Vagina (tissue), 2 donors: ENCODE measurements around the gene PMM2. TPM values are rescaled to one million over a fixed set of nuclear protein-coding genes. Genes with fewer than 3 reads are reported as not detected.

Source experiments
- DNase-seq, 2 donors: peaks; one replicate each; pipeline ENCODE4 v3.0.0-alpha.2; 2017; ENCODE audit errors: extremely low spot score in 2 of 2
- H3K27ac ChIP-seq: fragments of 200-600 bp; sonication (generic); one replicate; pipeline ENCODE4 v1.5.1; 2019
- H3K27me3 ChIP-seq: fragments of 200-600 bp; sonication (generic); one replicate; pipeline ENCODE4 v1.5.1; 2019
- H3K36me3 ChIP-seq, 2 donors: fragments of 200-600 bp; sonication (generic); one replicate each; pipeline ENCODE4 v1.5.1; 2017 to 2019
- H3K4me1 ChIP-seq: fragments of 200-600 bp; sonication (generic); one replicate; pipeline ENCODE4 v1.5.1; 2019
- H3K4me3 ChIP-seq, 2 donors: fragments of 200-600 bp; sonication (generic); 1 replicate in 1 of 2; 2 replicates in 1 of 2; pipeline ENCODE4 v1.5.1; 2016 to 2019
- H3K9me3 ChIP-seq: fragments of 200-600 bp; sonication (generic); one replicate; pipeline ENCODE4 v1.5.1; 2019
- CTCF ChIP-seq, 3 experiments: fragments of 450-650 bp in 2 of 3; fragments of 200-600 bp in 1 of 3; sonication (generic) in 1 of 3; IDR thresholded peaks; one replicate each; pipeline ENCODE4 v1.5.1; 2017 to 2019; ENCODE audit warnings: antibody characterized with exemption in 3 of 3, mild to moderate bottlenecking in 2 of 3, moderate library complexity in 2 of 3
- POLR2A ChIP-seq, 2 donors: fragments of 450-650 bp; IDR thresholded peaks; one replicate each; pipeline ENCODE4 v1.6.1; 2017; ENCODE audit warnings: antibody characterized with exemption in 2 of 2, mild to moderate bottlenecking in 2 of 2, moderate library complexity in 2 of 2
- POLR2AphosphoS5 ChIP-seq, 2 donors: sonication (generic); formaldehyde crosslinking; IDR thresholded peaks; one replicate each; pipeline ENCODE4 v1.9.0; 2017; ENCODE audit warnings: antibody characterized with exemption in 2 of 2, mild to moderate bottlenecking in 2 of 2, low read depth in 1 of 2; ENCODE audit not compliant: insufficient read depth in 1 of 2
- intact Hi-C: fragments of 100-400 bp; cut with DNase I; formaldehyde crosslinking; loops from one replicate; pipeline ENCODE4 v1.15.1; 2023
- total RNA-seq: library from RNA; depleted of rRNA; stranded (reverse); fragments of >200 nt; gene quantifications from one replicate; pipeline ENCODE4 v1.2.3, GENCODE V29; 2016

The PMM2 gene
- total RNA-seq, 1 donor from 2014 or later: 21.4 TPM

DNA sequence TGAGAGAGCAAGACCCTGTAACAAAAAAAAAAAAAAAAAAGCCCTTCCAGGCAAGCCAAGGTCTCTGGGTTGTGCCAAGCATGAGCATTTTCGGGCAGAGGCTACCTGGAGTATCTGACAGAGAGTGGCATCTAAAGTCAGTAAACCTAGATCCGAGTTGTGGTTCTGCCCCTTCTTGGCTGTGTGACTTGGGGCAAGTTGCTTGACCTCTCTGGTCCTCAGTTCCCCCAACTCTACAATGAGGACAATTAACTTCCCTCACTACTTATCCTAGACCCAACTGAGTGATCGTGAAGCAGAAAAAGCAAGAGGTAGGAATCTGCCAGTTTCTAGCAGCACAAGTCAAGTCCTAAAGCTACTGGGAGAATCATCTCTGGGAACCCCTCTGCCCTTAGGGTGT lies 34.6 kb upstream of the PMM2 start:
- H3K9me3 ChIP-seq: no peaks in the 10 kb centered on the region
- H3K36me3 ChIP-seq: peaks cover 0 to under 1% of the 10 kb centered on the region in 2 donors
- no peak for TF ChIP-seq POLR2AphosphoS5 (IDR thresholded peaks at IDR 0.05; ENCODE audit: insufficient read depth in 1 of 2, low read depth in 1 of 2)
- no peak for TF ChIP-seq CTCF (IDR thresholded peaks at IDR 0.05)
- TF ChIP-seq POLR2A (IDR thresholded peaks at IDR 0.05): no peak
- intact Hi-C loops: no loop called here
- H3K4me1 ChIP-seq: no peaks in the 10 kb centered on the region
- H3K27ac ChIP-seq: no peak overlapping the region
- no peak for DNase-seq
- no peak overlapping the region for H3K4me3 ChIP-seq
- H3K27me3 ChIP-seq: no peaks in the 10 kb centered on the region

GRCh38 chr16:8763899-8764298 lies 33.7 kb upstream of the PMM2 start:
- no peaks in the 10 kb centered on the region for H3K27me3 ChIP-seq
- no peaks in the 10 kb centered on the region for H3K9me3 ChIP-seq
- TF ChIP-seq POLR2A (IDR thresholded peaks at IDR 0.05): no peak
- no peak for TF ChIP-seq CTCF (IDR thresholded peaks at IDR 0.05)
- no peak for TF ChIP-seq POLR2AphosphoS5 (IDR thresholded peaks at IDR 0.05; ENCODE audit: insufficient read depth in 1 of 2, low read depth in 1 of 2)
- no peaks in the 10 kb centered on the region for H3K4me1 ChIP-seq
- intact Hi-C loops: no loop called here
- DNase-seq: no peak
- H3K36me3 ChIP-seq: no peaks in the 10 kb centered on the region
- no peak overlapping the region for H3K27ac ChIP-seq
- H3K4me3 ChIP-seq: no peak overlapping the region

GRCh38 chr16:8764525-8765250 lies 33.0 kb upstream of the PMM2 start:
- no peaks in the 10 kb centered on the region for H3K4me1 ChIP-seq
- TF ChIP-seq POLR2A (IDR thresholded peaks at IDR 0.05): no peak
- intact Hi-C loops: no loop called here
- H3K9me3 ChIP-seq: no peaks in the 10 kb centered on the region
- no peak overlapping the region for H3K4me3 ChIP-seq
- no peaks in the 10 kb centered on the region for H3K27me3 ChIP-seq
- no peak overlapping the region for H3K27ac ChIP-seq
- DNase-seq: no peak
- no peaks in the 10 kb centered on the region for H3K36me3 ChIP-seq

GRCh38 chr16:8767176-8767575 lies 30.5 kb upstream of the PMM2 start:
- intact Hi-C loops: no loop called here
- Histone ChIP-seq H3K4me1 (no peaks in the 10 kb centered on the region), H3K27me3 (no peaks in the 10 kb centered on the region), H3K9me3 (no peaks in the 10 kb centered on the region), H3K27ac (no peak overlapping the region), H3K36me3 (no peaks in the 10 kb centered on the region), H3K4me3 (no peak overlapping the region)
- no peak for DNase-seq
- TF ChIP-seq POLR2A (IDR thresholded peaks at IDR 0.05) (no peak), CTCF (IDR thresholded peaks at IDR 0.05) (no peak), POLR2AphosphoS5 (IDR thresholded peaks at IDR 0.05; ENCODE audit: insufficient read depth in 1 of 2, low read depth in 1 of 2) (no peak)

GRCh38 chr16:8768283-8768682 lies 29.4 kb upstream of the PMM2 start:
- Histone ChIP-seq H3K27me3 (no peaks in the 10 kb centered on the region), H3K27ac (no peak overlapping the region), H3K4me3 (no peak overlapping the region), H3K4me1 (no peaks in the 10 kb centered on the region), H3K9me3 (no peaks in the 10 kb centered on the region), H3K36me3 (no peaks in the 10 kb centered on the region)
- intact Hi-C loops: no loop called here
- TF ChIP-seq CTCF (IDR thresholded peaks at IDR 0.05) (no peak), POLR2A (IDR thresholded peaks at IDR 0.05) (no peak), POLR2AphosphoS5 (IDR thresholded peaks at IDR 0.05; ENCODE audit: insufficient read depth in 1 of 2, low read depth in 1 of 2) (no peak)
- no peak for DNase-seq
